Esophagus (tissue), 2 donors: Measurements from ENCODE around the gene PLCG1. TPM values are rescaled to one million over a fixed set of nuclear protein-coding genes. Genes with fewer than 3 reads are reported as not detected.
"Not testable (repeated sequence)": the region's sequence is repeated elsewhere in the genome, so short reads cannot be mapped to it uniquely, and the experiment has no call there.

Experiments
- H3K27ac ChIP-seq, 2 donors: one replicate each; pipeline ENCODE4 v1.5.1; 2013; ENCODE audit warnings: low read depth in 2 of 2, mild to moderate bottlenecking in 2 of 2, inconsistent platforms in 1 of 2, low read length in 1 of 2, moderate library complexity in 1 of 2
- H3K27me3 ChIP-seq, 2 donors: one replicate each; pipeline ENCODE4 v1.6.1; 2013; ENCODE audit warnings: low read length in 2 of 2, control low read depth in 1 of 2, mild to moderate bottlenecking in 1 of 2; ENCODE audit not compliant: insufficient read depth in 2 of 2, control insufficient read depth in 1 of 2
- H3K36me3 ChIP-seq, 2 donors: one replicate each; pipeline ENCODE4 v1.6.1; 2013; ENCODE audit warnings: low read length in 1 of 2; ENCODE audit not compliant: control insufficient read depth in 2 of 2, insufficient read depth in 2 of 2
- H3K4me1 ChIP-seq, 2 donors: one replicate each; pipeline ENCODE4 v1.6.1; 2013; ENCODE audit warnings: low read length in 1 of 2; ENCODE audit not compliant: control insufficient read depth in 2 of 2, insufficient read depth in 2 of 2
- H3K4me3 ChIP-seq, 2 donors: one replicate each; pipeline ENCODE4 v1.5.1; 2013; ENCODE audit warnings: low read length in 2 of 2, mild to moderate bottlenecking in 2 of 2, low read depth in 1 of 2, moderate library complexity in 1 of 2
- H3K9me3 ChIP-seq, 2 donors: one replicate each; pipeline ENCODE4 v1.6.1; 2013; ENCODE audit warnings: mild to moderate bottlenecking in 2 of 2, low read depth in 1 of 2, low read length in 1 of 2, moderate library complexity in 1 of 2; ENCODE audit not compliant: control insufficient read depth in 2 of 2, insufficient read depth in 1 of 2
- WGBS, 2 donors: extraction: QIAGEN DNeasy Blood & Tissue Kit; methylation state at CpG; one replicate each; pipeline ENCODE4 v1.1.7; 2013; 5-methylcytosine and 5-hydroxymethylcytosine counted together
- polyA plus RNA-seq, 2 donors: library from polyadenylated mRNA; stranded (reverse); fragments of 200-250 nt; gene quantifications; one replicate each; pipeline ENCODE4 v1.2.3, GENCODE V29; 2013
- donor health status: healthy with polysubstance abuse.
- donor health status: Bipolar disorder and iron deficiency.

Gene PLCG1
- polyA plus RNA-seq, 2 donors = 26.2 to 45.3 TPM

DNA sequence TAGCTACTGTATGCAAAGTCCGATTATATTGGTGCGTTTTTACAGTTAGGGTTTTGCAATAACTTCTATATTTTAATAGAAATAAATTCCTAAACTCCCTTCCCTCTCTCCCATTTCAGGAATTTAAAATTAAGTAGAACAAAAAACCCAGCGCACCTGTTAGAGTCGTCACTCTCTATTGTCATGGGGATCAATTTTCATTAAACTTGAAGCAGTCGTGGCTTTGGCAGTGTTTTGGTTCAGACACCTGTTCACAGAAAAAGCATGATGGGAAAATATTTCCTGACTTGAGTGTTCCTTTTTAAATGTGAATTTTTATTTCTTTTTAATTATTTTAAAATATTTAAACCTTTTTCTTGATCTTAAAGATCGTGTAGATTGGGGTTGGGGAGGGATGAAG is 13.7 kb upstream of the PLCG1 start:
- Histone ChIP-seq H3K4me3 (no peak overlapping the region), H3K27ac (no peak overlapping the region), H3K9me3 (no peaks in the 10 kb centered on the region), H3K27me3 (no peaks in the 10 kb centered on the region), H3K36me3 (peaks cover 12 to 27% of the 10 kb centered on the region in 2 donors), H3K4me1 (no peaks in the 10 kb centered on the region)
- WGBS, 2 donors = 88 to 92% methylated on average over 6 of the region's 6 CpGs

GRCh38 chr20:41124451-41125094 is 12.8 kb upstream of the PLCG1 start:
- Histone ChIP-seq H3K4me1 (no peaks in the 10 kb centered on the region), H3K4me3 (no peak overlapping the region), H3K9me3 (no peaks in the 10 kb centered on the region), H3K27ac (no peak overlapping the region), H3K36me3 (peaks cover 11 to 27% of the 10 kb centered on the region in 2 donors), H3K27me3 (no peaks in the 10 kb centered on the region)
- 72 to 77% methylated on average over 3 of the region's 3 CpGs for WGBS, 2 donors

DNA sequence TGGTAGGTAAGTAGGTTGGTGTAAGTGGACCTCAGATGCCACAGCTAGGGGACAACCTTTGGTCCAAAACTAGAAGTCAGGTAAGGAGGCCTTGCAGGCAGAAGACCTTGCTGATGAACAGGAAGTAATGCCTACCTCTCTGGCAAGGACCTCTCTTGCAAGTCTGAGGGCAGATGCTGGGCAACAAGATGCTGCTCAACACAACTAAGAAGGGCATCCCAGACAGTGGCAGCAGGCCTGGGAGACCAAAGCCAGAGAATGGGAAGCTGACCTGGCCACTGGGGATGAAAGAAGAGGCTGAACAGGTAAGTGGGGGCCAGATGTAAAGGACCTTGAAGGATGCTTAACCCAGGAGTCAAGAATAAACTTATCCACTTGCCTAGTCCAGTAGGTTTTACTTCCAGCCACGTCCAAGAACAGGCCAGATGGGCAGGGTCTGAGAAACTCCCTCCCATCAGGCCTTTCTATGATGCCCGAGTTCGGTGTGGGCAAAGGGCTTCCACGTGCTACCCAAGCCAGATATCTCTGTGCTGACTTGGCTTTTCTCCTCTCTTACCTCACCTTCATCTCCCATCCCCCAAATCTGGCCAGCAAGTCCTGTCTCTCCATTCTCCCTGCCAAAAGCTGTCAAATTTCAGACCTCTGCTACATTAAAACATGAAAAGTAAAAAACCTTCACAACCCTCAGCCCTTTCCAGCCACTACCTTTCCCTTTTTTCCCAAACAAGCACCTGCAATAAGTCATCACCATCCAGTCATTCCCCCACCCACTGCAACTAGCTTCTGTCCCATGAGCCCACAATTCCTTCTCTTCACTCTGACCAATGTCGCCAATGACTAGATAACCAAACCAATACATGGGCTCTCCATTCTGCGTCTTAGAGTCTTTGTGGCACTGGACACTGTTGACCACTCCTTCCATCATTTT is 11.5 kb upstream of the PLCG1 start:
- no peaks in the 10 kb centered on the region for H3K4me1 ChIP-seq
- WGBS, 2 donors = 78 to 79% methylated on average over 6 of the region's 6 CpGs
- peaks cover 7 to 26% of the 10 kb centered on the region in 2 donors for H3K36me3 ChIP-seq
- no peak overlapping the region for H3K27ac ChIP-seq
- no peak overlapping the region for H3K4me3 ChIP-seq
- H3K27me3 ChIP-seq = no peaks in the 10 kb centered on the region
- no peaks in the 10 kb centered on the region for H3K9me3 ChIP-seq

GRCh38 chr20:41126719-41127118 is 10.6 kb upstream of the PLCG1 start:
- H3K27me3 ChIP-seq = no peaks in the 10 kb centered on the region
- H3K9me3 ChIP-seq = no peaks in the 10 kb centered on the region
- no peaks in the 10 kb centered on the region for H3K4me1 ChIP-seq
- H3K36me3 ChIP-seq = peaks cover 3 to 26% of the 10 kb centered on the region in 2 donors
- H3K27ac ChIP-seq = no peak overlapping the region
- WGBS, 2 donors = 91 to 93% methylated on average over 3 of the region's 3 CpGs
- H3K4me3 ChIP-seq = no peak overlapping the region

- H3K4me3 ChIP-seq, H3K27ac ChIP-seq: not testable (repeated sequence)
- WGBS, 2 donors = 56% methylated on average over 1 of the region's 3 CpGs; no CpG with 5 or more reads in 1 of the 2 donors
Measured at GRCh38 chr20:41128317-41128716, 9.0 kb upstream of the PLCG1 start.

DNA sequence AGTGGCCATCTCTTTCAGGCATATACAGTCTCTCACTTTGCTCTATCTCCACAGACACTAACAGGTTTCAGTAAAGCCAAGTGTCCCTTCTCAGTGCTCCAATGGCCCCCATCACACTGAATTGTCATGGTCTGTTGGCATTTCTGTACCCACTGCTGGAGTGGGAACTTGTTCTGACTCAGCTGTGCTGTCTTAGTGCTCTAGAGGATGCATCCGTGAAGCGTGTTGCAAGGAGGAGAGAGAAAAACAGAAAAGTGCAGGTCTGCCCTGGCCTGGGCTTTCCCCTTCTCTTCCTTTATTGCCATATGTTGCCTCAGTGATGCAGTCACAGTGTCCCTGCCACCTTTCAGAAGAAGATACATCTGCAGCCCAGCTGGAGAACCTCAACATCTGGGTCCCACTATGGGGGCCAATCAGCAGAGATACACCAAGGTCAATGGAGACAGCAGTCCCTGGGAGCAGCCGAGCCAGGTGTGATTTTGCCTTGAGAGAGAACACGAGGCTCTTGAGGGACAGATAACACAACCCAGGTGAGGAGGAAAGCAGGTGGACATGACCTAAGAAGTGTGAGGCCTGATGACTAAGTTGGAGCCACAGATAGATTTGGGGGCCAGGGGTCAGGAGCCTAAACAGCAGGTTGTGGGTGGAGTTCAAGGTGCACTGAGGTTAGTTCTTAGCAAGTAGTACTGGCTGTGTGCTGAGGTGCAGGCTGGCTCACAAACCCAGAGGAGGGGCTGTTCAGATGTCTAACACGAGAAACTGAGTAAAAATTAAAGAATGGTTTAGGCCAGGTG is 5.6 kb upstream of the PLCG1 start:
- WGBS, 2 donors = 75 to 78% methylated on average over 5 of the region's 5 CpGs
- Histone ChIP-seq H3K4me1 (peaks cover 3 to 17% of the 10 kb centered on the region in 2 donors), H3K36me3 (peaks cover 0 to under 1% of the 10 kb centered on the region in 2 donors), H3K4me3 (no peak overlapping the region), H3K9me3 (no peaks in the 10 kb centered on the region), H3K27me3 (no peaks in the 10 kb centered on the region), H3K27ac (no peak overlapping the region)

More at GRCh38 chr20:41128317-41128716, 9.0 kb upstream of the PLCG1 start:
- H3K4me1 ChIP-seq, H3K9me3 ChIP-seq, H3K27me3 ChIP-seq: not testable (repeated sequence)
- peaks cover 0 to 19% of the 10 kb centered on the region in 2 donors for H3K36me3 ChIP-seq

DNA sequence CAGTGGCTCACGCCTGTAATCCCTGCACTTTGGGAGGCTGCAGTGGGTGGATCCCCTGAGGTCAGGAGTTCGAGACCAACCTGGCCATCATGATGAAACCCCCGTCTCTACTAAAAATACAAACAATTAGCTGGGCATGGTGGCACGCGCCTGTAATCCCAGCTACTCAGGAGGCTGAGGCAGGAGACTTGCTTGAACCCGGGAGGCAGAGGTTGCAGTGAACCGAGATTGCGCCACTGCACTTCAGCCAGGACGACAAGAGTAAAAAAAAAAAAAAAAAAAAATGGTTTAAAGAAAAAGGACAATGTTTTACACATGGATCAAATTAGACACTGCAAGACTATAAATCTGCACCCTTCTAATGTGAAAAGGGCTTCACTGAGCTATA is 5.0 kb upstream of the PLCG1 start:
- 77 to 81% methylated on average over 9 of the region's 9 CpGs for whole genome bisulfite sequencing, 2 donors

GRCh38 chr20:41133709-41134361 is 3.5 kb upstream of the PLCG1 start:
- peak overlapping the region; percentile 20 to 73 for H3K27ac ChIP-seq

More for the DNA sequence above, 5.0 kb upstream of the PLCG1 start:
- not testable (repeated sequence) for H3K27ac ChIP-seq, H3K4me3 ChIP-seq, H3K9me3 ChIP-seq, H3K36me3 ChIP-seq, H3K27me3 ChIP-seq
- H3K4me1 ChIP-seq = peaks cover 3 to 17% of the 10 kb centered on the region in 2 donors

More at GRCh38 chr20:41133709-41134361, 3.5 kb upstream of the PLCG1 start:
- peaks cover 3 to 17% of the 10 kb centered on the region in 2 donors for H3K4me1 ChIP-seq
- no peaks in the 10 kb centered on the region for H3K36me3 ChIP-seq
- H3K4me3 ChIP-seq = no peak overlapping the region
- no peaks in the 10 kb centered on the region for H3K9me3 ChIP-seq
- 52 to 59% methylated on average over 7 of the region's 7 CpGs for WGBS, 2 donors
- H3K27me3 ChIP-seq = no peaks in the 10 kb centered on the region
